Epidermal melanocyte (primary cell): ENCODE results near the gene LIG1.

Source experiments
- DNase-seq: peaks from one replicate; pipeline ENCODE4 v3.0.0; 2011; ENCODE audit warnings: low spot score; ENCODE audit not compliant: insufficient read length

LIG1 gene

DNA sequence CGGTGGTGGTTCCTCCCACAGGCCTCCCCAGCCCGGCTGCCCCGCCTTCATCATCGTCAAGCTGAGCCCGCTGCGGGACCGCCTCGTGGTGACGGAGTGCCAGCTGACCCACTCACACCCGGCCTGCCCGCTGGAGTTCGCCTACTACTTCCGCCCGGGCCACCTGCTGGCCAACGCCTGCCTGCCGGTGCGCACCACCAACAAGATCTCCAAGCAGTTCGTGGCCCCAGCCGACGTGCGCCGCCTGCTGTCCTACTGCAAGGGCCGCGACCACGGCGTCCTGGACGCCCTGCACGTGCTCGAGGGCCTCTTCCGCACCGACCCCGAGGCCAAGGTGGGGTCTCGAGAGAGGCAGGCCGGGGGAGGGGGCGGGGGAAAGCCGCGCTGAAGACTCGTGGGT is 12.3 kb upstream of the LIG1 start:
- DNase-seq, result no peak

DNA sequence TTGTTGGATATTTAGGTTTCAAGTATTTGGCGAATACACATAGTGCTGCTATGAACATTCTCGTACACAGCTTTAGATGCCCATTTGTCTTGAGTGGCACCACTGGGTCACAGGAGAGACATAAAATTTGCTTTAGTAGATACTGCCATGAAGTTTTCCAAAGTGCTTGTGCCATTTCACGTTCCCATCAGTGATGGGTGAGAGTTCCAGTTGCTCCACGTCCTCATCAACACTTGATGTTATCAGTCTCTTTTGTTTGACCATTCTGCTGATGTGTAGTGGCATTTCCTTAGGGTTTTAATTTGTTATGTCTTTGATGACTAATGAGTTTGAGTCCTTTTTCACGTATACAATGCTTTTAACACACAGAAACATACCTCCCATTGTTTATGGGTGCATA is 11.4 kb upstream of the LIG1 start:
- no peak for DNase-seq

DNA sequence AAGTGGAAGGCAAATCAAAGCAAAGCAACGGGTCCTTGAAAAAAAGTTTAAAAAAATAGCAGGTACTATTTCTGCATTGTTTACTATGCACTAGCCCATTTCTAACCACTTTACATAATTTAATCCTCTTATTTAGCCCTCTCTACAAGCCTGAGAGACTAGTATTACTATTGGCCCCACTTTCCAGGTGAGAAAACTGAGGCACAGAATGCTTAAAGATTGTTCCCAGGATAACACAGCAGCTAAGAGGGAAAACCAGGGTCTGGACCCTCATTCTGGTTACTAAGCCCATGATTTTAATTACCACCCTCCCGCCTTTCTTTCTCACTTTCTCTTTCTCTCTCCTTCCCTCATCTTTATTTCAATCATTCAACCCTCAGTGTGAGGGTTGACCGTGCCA is 6.1 kb upstream of the LIG1 start:
- no peak for DNase-seq

- no peak for DNase-seq
These were observed 5.4 kb upstream of the LIG1 start for GRCh38 chr19:48175578-48175977.

DNA sequence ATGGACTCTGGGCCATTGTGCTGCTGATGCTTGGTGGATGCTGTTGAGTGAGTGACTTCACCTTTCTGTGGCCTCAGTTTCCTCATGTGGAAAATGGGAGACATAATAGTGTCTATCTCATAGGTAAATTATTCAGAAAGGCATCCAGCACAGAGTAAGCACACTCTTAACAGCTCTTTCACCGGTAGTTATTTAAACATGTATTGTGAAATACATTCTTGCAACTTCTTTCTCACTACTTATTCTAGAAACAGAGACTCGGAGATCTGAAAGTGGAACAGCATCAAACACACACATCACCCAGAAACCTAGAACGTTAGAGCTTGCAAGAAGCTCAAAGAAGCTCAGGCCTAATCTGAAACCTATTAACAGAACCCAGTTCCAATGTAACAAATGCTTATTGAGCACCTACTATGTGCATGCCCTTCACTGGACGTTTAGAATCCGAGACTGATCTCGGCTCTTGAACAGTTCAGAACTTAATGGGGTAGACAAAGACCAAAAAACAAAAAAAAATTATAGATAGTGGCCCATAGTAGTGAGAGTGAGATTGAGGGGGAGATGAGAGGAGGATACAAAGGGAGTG is 4.4 kb upstream of the LIG1 start:
- no peak for DNase-seq

DNA sequence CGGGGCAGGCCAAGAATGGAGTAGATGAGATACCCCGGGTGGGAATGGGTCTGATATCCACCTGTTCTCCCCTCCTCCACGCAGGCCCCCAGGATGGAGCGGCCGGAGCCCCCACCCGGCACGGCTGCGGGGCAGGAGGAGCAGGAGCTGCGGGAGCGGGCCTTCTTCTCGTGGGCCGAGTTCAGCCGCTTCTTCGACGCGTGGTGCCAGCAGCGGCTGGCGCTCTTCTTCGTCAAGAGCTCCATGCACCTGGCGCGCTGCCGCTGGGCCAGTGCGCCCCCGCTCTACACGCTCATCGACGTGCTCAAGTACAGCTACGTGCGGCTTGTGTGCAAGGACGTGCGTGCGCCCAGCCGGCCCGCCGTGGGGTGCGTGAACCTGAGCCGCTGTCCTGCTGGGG is 1.6 kb upstream of the LIG1 start:
- DNase-seq, result no peak

GRCh38 chr19:48170817-48171347 is 738 bp upstream of the LIG1 start:
- no peak for DNase-seq

DNA sequence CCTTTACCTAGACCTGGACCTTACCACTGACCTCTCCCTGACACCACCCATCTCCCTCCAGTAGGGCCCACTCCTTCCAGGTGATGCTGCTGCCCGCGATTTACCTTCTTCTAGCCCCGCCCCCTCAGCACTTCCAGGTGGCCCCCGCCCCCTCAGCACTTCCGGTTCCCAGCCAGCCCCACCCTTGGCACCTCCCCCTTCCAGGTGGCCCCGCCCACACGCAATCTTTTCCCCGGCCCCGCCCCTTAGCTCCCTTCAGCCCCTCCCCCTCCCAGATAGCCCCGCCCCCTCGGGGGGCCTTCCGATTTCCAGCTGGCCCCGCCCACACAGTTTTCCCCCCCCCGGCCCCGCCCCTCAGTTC is 586 bp downstream of the LIG1 start:
- peak; percentile 23 for DNase-seq

- no peak for DNase-seq
These were observed 1.5 kb downstream of the LIG1 start for GRCh38 chr19:48168689-48169088.

GRCh38 chr19:48158210-48158790 is 11.8 kb downstream of the LIG1 start:
- DNase-seq, result no peak

DNA sequence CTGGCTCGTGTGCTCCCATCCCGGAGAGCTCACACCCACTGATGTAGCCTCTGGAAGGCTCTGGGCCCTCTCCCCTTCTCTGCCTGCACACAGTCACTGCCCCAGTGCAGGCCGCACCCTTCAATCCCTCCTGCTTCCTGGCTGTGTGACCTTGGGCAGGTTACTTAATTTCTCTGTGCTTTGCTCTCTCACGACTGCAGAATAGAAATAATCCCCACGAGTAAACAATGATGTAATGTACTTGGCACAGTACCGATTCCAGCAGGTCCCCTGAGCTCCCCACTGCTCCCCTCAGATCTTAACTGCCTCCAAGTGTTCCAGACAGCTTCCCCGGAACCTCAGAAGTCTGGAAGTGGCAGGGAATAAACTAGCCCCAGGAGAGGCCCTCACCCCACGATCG is 16.1 kb downstream of the LIG1 start:
- no peak for DNase-seq

DNA sequence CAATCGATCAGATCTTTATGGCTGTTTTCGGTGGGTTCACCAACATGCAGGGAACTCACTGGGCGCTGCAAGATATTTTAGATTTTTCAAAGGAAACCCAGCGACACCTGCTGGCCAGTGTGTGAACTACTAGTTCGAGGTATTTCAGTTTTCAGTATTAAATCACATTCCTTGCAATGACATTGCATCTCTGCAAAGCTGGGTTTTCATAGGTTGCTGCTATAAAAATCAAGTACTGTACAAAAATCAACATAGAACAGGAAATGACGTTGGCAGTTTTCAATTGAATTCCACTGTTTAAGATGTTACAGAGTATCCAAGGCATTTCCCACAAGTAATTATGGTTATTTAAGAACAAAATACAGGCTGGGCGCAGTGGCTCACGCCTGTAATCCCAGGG is 17.6 kb downstream of the LIG1 start:
- DNase-seq, result peak; percentile 47

- DNase-seq, result no peak
These were observed 20.7 kb downstream of the LIG1 start for GRCh38 chr19:48149430-48149829.

DNA sequence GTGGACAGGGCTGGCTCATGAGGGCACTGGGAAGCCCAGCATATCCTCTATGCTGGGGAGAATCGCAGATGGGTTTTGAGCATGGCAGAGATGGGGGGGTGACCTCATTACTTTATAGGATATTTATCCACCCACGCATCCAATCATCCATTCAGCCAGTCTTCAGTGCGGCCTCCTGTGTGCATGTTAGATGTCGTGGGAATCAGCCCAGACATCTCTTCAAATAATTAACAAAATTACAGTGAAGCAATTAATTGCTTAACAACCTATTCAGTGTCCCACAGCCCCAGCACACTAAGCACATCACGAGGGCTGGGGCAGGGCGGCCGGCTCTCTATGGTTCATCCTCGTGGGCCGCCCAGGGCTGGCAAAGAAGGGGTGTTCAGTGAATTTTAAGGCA is 21.6 kb downstream of the LIG1 start:
- no peak for DNase-seq

DNA sequence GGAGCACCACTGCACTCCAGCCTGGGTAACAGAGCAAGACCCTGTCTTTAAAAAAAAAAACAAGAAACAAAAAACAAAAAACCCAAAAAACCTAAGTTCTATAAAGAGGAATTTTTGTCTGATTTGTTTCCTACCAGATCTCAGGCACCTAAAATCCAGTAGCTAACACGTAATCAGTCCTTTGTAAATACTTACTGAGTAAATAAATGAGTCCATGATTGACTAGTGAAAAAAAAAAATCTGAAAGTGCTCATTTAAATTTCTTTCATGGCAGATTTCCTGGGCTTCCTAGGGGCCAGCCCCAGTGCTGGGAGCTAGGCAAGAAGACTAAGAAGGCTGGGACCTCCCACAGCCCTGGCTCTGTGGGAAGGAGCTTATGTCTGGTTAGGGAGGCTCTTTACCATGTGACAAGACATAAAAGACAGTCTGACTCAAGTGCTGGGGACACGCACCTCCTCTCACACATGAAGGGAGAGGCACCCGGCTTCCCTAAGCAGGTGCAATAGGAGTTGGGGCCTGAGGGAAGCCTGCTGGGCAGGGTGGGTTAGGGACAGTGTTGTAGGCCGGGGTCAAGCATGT is 22.5 kb downstream of the LIG1 start:
- DNase-seq, result no peak

DNA sequence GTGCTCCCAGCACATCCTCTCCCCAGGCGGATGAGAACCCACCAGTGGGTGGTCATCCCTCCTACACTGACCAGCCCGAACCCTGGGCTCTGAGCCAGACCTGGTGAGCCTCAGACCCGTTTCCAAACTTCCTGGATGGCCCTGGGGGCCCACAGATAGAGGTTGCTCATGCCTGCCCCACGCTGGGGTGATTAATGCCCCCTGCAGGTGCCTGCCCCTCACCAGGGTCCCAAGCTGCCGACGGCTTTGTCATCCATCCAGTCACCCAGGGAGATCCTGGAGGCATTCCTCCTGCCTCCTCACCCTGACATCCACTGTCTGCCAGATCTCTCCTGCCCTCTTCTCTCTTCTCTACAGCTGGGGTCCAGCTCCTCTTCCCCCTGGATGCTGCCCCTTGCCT is 31.1 kb downstream of the LIG1 start:
- DNase-seq, result no peak

DNA sequence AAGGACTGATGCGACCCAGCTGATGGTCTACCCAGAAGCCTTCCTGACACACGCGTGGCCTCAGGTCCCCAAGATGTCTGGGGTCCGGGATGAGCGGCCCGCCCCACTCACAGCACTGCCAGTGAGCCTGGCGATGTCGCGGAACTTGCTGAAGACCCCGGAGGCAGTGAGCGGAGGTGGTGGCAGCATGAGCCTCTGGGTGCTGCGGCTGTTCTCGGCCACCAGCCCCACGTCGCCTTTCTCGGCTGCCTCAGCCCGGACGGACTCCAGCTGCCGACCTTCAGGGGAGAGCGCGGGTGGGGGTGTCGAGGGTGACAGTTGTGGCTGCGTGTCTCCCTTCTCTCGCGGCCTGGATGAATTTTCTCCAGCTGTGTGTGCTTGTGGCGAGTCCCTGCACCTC is 32.7 kb downstream of the LIG1 start:
- DNase-seq, result no peak

GRCh38 chr19:48136547-48136946 is 33.6 kb downstream of the LIG1 start:
- DNase-seq, result no peak

DNA sequence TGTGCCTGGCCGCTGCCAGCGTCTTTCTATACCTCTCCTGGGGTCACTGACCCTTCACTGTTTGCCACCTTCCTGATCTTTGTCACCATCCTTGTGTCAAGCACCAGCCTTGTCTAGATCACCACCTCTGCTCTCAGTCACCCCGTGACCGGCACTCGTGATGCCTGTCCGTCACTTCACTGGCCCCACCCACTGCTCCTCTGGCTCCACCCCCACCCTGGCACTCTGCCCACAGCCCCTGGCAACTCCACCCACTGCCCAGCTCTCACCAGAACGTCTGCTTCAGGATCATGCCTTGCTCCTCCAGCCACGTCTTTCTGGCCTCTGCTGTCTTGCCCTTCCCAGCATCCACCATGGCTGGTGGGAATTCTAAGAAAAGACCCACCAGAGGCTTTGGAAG is 34.7 kb downstream of the LIG1 start:
- peak; percentile 34 for DNase-seq

- DNase-seq, result no peak
These were observed 37.0 kb downstream of the LIG1 start for GRCh38 chr19:48133094-48133493.

GRCh38 chr19:48127561-48127960 is 42.6 kb downstream of the LIG1 start:
- no peak for DNase-seq

- peak; percentile 34 for DNase-seq
These were observed 46.1 kb downstream of the LIG1 start for GRCh38 chr19:48123907-48124651.

- DNase-seq, result no peak
These were observed 47.7 kb downstream of the LIG1 start for GRCh38 chr19:48122421-48122820.
